Measurements from ENCODE around the gene TMEM273.

Gene TMEM273

GRCh38 chr10:49165259-49165658 is 22.9 kb downstream of the TMEM273 start:
- DNase-seq, result no peak

- peak in 7 of 56 donors; percentile 4 to 49 (median 10) for DNase-seq
Measured at GRCh38 chr10:49164559-49165188, 23.5 kb downstream of the TMEM273 start.

- DNase-seq, result no peak
Measured at GRCh38 chr10:49163741-49164140, 24.4 kb downstream of the TMEM273 start.

GRCh38 chr10:49162761-49163310 is 25.4 kb downstream of the TMEM273 start:
- DNase-seq, result no peak

GRCh38 chr10:49162063-49162462 is 26.1 kb downstream of the TMEM273 start:
- DNase-seq, result no peak

- DNase-seq, result peak in 1 of 56 donors; percentile 8
Measured at GRCh38 chr10:49161411-49161997, 26.7 kb downstream of the TMEM273 start.

- DNase-seq, result no peak
Measured at GRCh38 chr10:49160814-49161213, 27.4 kb downstream of the TMEM273 start.

- no peak for DNase-seq
Measured at GRCh38 chr10:49160110-49160509, 28.1 kb downstream of the TMEM273 start.

- DNase-seq, result no peak
Measured at GRCh38 chr10:49158915-49159314, 29.3 kb downstream of the TMEM273 start.

- no peak for DNase-seq
Measured at GRCh38 chr10:49158404-49158803, 29.8 kb downstream of the TMEM273 start.

GRCh38 chr10:49157229-49157628 is 31.0 kb downstream of the TMEM273 start:
- no peak for DNase-seq

GRCh38 chr10:49154641-49155040 is 33.5 kb downstream of the TMEM273 start:
- no peak for DNase-seq

GRCh38 chr10:49153971-49154370 is 34.2 kb downstream of the TMEM273 start:
- DNase-seq, result no peak

GRCh38 chr10:49153115-49153514 is 35.1 kb downstream of the TMEM273 start:
- no peak for DNase-seq

- DNase-seq, result no peak
Measured at GRCh38 chr10:49152663-49153062, 35.5 kb downstream of the TMEM273 start.

- DNase-seq, result no peak
Measured at GRCh38 chr10:49152037-49152436, 36.2 kb downstream of the TMEM273 start.

GRCh38 chr10:49151481-49151880 is 36.7 kb downstream of the TMEM273 start:
- DNase-seq, result no peak

- no peak for DNase-seq
Measured at GRCh38 chr10:49151025-49151445, 37.2 kb downstream of the TMEM273 start.

GRCh38 chr10:49150426-49150825 is 37.8 kb downstream of the TMEM273 start:
- no peak for DNase-seq

- DNase-seq, result no peak
Measured at GRCh38 chr10:49149881-49150280, 38.3 kb downstream of the TMEM273 start.

- no peak for DNase-seq
Measured at GRCh38 chr10:49144058-49144720, 44.0 kb downstream of the TMEM273 start.

GRCh38 chr10:49143249-49143648 is 44.9 kb downstream of the TMEM273 start:
- DNase-seq, result no peak
